ENCODE results near the gene TMEM178A.

Gene TMEM178A

GRCh38 chr2:39732482-39732881 lies 66.8 kb downstream of the TMEM178A start:
- Histone ChIP-seq H3K4me3 (ENCODE audit: insufficient read depth, low read depth, low read length, poor library complexity, severe bottlenecking) (no peak overlapping the region), H3K9me3 (ENCODE audit: control insufficient read depth, low read length) (no peaks in the 10 kb centered on the region), H3K4me1 (ENCODE audit: control insufficient read depth, insufficient read depth, low read length, poor library complexity, severe bottlenecking) (no peaks in the 10 kb centered on the region), H3K27ac (ENCODE audit: insufficient read depth, low read length, poor library complexity, severe bottlenecking) (no peak overlapping the region), H3K27me3 (replicated peaks; ENCODE audit: control insufficient read depth, insufficient read depth, low read length, poor library complexity, severe bottlenecking) (no peaks in the 10 kb centered on the region), H3K36me3 (ENCODE audit: control insufficient read depth, insufficient read depth, low read length) (peaks cover 5% of the 10 kb centered on the region)
- no peak for DNase-seq

- Histone ChIP-seq H3K4me3 (ENCODE audit: insufficient read depth, low read depth, low read length, poor library complexity, severe bottlenecking) (no peak overlapping the region), H3K27ac (ENCODE audit: insufficient read depth, low read length, poor library complexity, severe bottlenecking) (no peak overlapping the region), H3K27me3 (replicated peaks; ENCODE audit: control insufficient read depth, insufficient read depth, low read length, poor library complexity, severe bottlenecking) (no peaks in the 10 kb centered on the region), H3K4me1 (ENCODE audit: control insufficient read depth, insufficient read depth, low read length, poor library complexity, severe bottlenecking) (no peaks in the 10 kb centered on the region), H3K9me3 (ENCODE audit: control insufficient read depth, low read length) (no peaks in the 10 kb centered on the region), H3K36me3 (ENCODE audit: control insufficient read depth, insufficient read depth, low read length) (peaks cover 5% of the 10 kb centered on the region)
- DNase-seq, result no peak
Observed at GRCh38 chr2:39733070-39733674, 67.5 kb downstream of the TMEM178A start.

GRCh38 chr2:39734445-39734844 lies 68.7 kb downstream of the TMEM178A start:
- H3K27ac ChIP-seq (ENCODE audit: insufficient read depth, low read length, poor library complexity, severe bottlenecking), result no peak overlapping the region
- no peak for DNase-seq
- H3K9me3 ChIP-seq (ENCODE audit: control insufficient read depth, low read length), result no peaks in the 10 kb centered on the region
- peaks cover 10% of the 10 kb centered on the region for H3K36me3 ChIP-seq (ENCODE audit: control insufficient read depth, insufficient read depth, low read length)
- no peaks in the 10 kb centered on the region for H3K4me1 ChIP-seq (ENCODE audit: control insufficient read depth, insufficient read depth, low read length, poor library complexity, severe bottlenecking)
- H3K27me3 ChIP-seq (replicated peaks; ENCODE audit: control insufficient read depth, insufficient read depth, low read length, poor library complexity, severe bottlenecking), result no peaks in the 10 kb centered on the region
- H3K4me3 ChIP-seq (ENCODE audit: insufficient read depth, low read depth, low read length, poor library complexity, severe bottlenecking), result no peak overlapping the region

DNA sequence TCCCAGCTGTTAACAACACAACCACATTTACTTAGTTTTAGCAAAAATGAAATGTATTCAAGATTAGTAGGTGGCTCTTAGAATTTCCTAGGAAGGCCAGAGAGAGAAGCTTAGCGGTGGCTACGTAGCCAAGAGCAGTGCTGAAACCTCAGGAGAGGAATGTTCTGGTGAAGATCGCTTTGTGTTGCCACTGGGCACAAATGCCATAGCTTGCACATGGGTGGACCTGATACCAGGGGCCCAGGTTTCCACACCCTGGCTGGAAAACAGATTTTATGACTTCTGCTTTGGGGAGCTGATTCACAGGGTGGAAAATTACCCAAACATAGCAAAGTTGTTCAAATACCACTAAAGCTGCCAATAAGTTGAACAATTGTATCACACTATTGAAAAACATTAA lies 69.9 kb downstream of the TMEM178A start:
- DNase-seq, result no peak
- Histone ChIP-seq H3K27me3 (replicated peaks; ENCODE audit: control insufficient read depth, insufficient read depth, low read length, poor library complexity, severe bottlenecking) (no peaks in the 10 kb centered on the region), H3K9me3 (ENCODE audit: control insufficient read depth, low read length) (no peaks in the 10 kb centered on the region), H3K4me3 (ENCODE audit: insufficient read depth, low read depth, low read length, poor library complexity, severe bottlenecking) (no peak overlapping the region), H3K4me1 (ENCODE audit: control insufficient read depth, insufficient read depth, low read length, poor library complexity, severe bottlenecking) (no peaks in the 10 kb centered on the region), H3K36me3 (ENCODE audit: control insufficient read depth, insufficient read depth, low read length) (peaks cover 12% of the 10 kb centered on the region), H3K27ac (ENCODE audit: insufficient read depth, low read length, poor library complexity, severe bottlenecking) (no peak overlapping the region)

- no peaks in the 10 kb centered on the region for H3K4me1 ChIP-seq (ENCODE audit: control insufficient read depth, insufficient read depth, low read length, poor library complexity, severe bottlenecking)
- H3K36me3 ChIP-seq (ENCODE audit: control insufficient read depth, insufficient read depth, low read length), result peaks cover 12% of the 10 kb centered on the region
- no peaks in the 10 kb centered on the region for H3K9me3 ChIP-seq (ENCODE audit: control insufficient read depth, low read length)
- no peaks in the 10 kb centered on the region for H3K27me3 ChIP-seq (replicated peaks; ENCODE audit: control insufficient read depth, insufficient read depth, low read length, poor library complexity, severe bottlenecking)
- no peak overlapping the region for H3K27ac ChIP-seq (ENCODE audit: insufficient read depth, low read length, poor library complexity, severe bottlenecking)
- DNase-seq, result no peak
- H3K4me3 ChIP-seq (ENCODE audit: insufficient read depth, low read depth, low read length, poor library complexity, severe bottlenecking), result no peak overlapping the region
Observed at GRCh38 chr2:39736640-39737039, 70.9 kb downstream of the TMEM178A start.

DNA sequence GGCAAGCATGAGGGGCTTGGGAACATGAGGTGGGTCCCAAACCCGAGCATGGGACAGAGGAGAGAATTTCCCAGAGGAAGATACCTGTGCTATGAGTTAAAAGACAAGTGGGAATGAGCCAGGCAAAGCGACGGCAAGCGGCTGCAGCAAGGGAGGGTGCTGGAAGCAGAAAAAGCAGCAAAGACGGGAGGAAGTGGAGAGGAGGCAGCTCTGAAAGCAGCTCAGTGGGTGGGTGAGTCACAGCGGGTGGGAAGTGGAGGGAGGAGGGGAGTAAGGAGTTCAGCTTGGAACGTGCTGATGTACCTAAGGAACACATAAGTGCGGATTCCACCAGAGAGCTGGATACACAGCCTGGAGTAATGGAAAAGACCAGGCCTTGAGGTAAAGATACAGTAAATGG lies 71.9 kb downstream of the TMEM178A start:
- Histone ChIP-seq H3K27me3 (replicated peaks; ENCODE audit: control insufficient read depth, insufficient read depth, low read length, poor library complexity, severe bottlenecking) (no peaks in the 10 kb centered on the region), H3K4me3 (ENCODE audit: insufficient read depth, low read depth, low read length, poor library complexity, severe bottlenecking) (no peak overlapping the region), H3K9me3 (ENCODE audit: control insufficient read depth, low read length) (no peaks in the 10 kb centered on the region), H3K36me3 (ENCODE audit: control insufficient read depth, insufficient read depth, low read length) (peaks cover 18% of the 10 kb centered on the region), H3K27ac (ENCODE audit: insufficient read depth, low read length, poor library complexity, severe bottlenecking) (no peak overlapping the region), H3K4me1 (ENCODE audit: control insufficient read depth, insufficient read depth, low read length, poor library complexity, severe bottlenecking) (no peaks in the 10 kb centered on the region)
- no peak for DNase-seq

GRCh38 chr2:39738936-39739335 lies 73.2 kb downstream of the TMEM178A start:
- H3K36me3 ChIP-seq (ENCODE audit: control insufficient read depth, insufficient read depth, low read length), result peaks cover 23% of the 10 kb centered on the region

GRCh38 chr2:39739386-39739785 lies 73.7 kb downstream of the TMEM178A start:
- Histone ChIP-seq H3K36me3 (ENCODE audit: control insufficient read depth, insufficient read depth, low read length) (peaks cover 23% of the 10 kb centered on the region), H3K27ac (ENCODE audit: insufficient read depth, low read length, poor library complexity, severe bottlenecking) (no peak overlapping the region), H3K4me3 (ENCODE audit: insufficient read depth, low read depth, low read length, poor library complexity, severe bottlenecking) (no peak overlapping the region), H3K27me3 (replicated peaks; ENCODE audit: control insufficient read depth, insufficient read depth, low read length, poor library complexity, severe bottlenecking) (no peaks in the 10 kb centered on the region), H3K9me3 (ENCODE audit: control insufficient read depth, low read length) (no peaks in the 10 kb centered on the region), H3K4me1 (ENCODE audit: control insufficient read depth, insufficient read depth, low read length, poor library complexity, severe bottlenecking) (no peaks in the 10 kb centered on the region)
- DNase-seq, result no peak

More at GRCh38 chr2:39738936-39739335, 73.2 kb downstream of the TMEM178A start:
- Histone ChIP-seq H3K9me3 (ENCODE audit: control insufficient read depth, low read length) (no peaks in the 10 kb centered on the region), H3K4me1 (ENCODE audit: control insufficient read depth, insufficient read depth, low read length, poor library complexity, severe bottlenecking) (no peaks in the 10 kb centered on the region), H3K27ac (ENCODE audit: insufficient read depth, low read length, poor library complexity, severe bottlenecking) (no peak overlapping the region), H3K4me3 (ENCODE audit: insufficient read depth, low read depth, low read length, poor library complexity, severe bottlenecking) (no peak overlapping the region), H3K27me3 (replicated peaks; ENCODE audit: control insufficient read depth, insufficient read depth, low read length, poor library complexity, severe bottlenecking) (no peaks in the 10 kb centered on the region)
- DNase-seq, result no peak

DNA sequence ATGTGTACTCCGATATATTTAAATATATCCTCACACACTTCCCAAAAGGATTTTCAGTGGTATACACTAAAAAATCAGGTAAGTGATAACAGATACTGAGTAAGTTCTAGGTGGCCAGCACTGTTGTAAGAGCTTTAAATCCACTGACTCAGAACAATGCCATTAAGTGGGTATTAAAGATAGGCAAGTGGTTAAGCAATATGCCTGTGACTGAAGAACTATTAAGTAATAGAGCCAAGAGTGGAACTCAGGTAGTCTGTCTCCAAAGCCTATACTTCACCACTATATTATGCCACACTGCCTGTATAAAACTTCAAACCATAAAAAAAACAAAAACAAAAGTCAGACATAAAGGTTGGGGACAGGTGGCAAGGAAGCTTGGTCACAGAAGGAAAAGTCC lies 76.2 kb downstream of the TMEM178A start:
- H3K9me3 ChIP-seq (ENCODE audit: control insufficient read depth, low read length), result no peaks in the 10 kb centered on the region
- H3K36me3 ChIP-seq (ENCODE audit: control insufficient read depth, insufficient read depth, low read length), result peaks cover 22% of the 10 kb centered on the region
- H3K4me3 ChIP-seq (ENCODE audit: insufficient read depth, low read depth, low read length, poor library complexity, severe bottlenecking), result no peak overlapping the region
- H3K27ac ChIP-seq (ENCODE audit: insufficient read depth, low read length, poor library complexity, severe bottlenecking), result no peak overlapping the region
- no peak for DNase-seq
- no peaks in the 10 kb centered on the region for H3K4me1 ChIP-seq (ENCODE audit: control insufficient read depth, insufficient read depth, low read length, poor library complexity, severe bottlenecking)
- no peaks in the 10 kb centered on the region for H3K27me3 ChIP-seq (replicated peaks; ENCODE audit: control insufficient read depth, insufficient read depth, low read length, poor library complexity, severe bottlenecking)

DNA sequence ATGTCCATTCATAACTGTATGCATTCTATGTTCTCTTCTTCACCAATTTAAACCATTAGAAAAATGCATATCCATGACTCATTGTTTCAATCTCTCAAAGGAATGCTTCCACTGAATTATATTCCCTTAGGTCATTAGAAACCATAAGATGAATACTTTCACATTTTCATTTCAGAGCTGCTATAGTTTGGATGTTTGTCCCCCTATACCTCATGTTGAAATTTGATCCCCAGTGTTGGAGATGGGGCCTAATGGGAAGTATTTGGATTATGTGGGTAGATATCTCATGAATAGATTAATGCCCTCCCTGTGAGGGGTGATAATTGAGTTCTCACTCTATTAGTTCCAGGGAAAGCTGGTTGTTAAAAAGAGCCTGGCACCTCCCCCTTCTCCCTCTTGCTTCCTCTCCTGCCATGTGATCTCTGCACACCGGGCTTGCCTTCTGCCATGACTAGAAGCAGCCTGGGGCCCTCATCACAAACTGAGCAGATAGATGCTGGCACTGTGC lies 77.6 kb downstream of the TMEM178A start:
- H3K4me1 ChIP-seq (ENCODE audit: control insufficient read depth, insufficient read depth, low read length, poor library complexity, severe bottlenecking), result no peaks in the 10 kb centered on the region
- H3K4me3 ChIP-seq (ENCODE audit: insufficient read depth, low read depth, low read length, poor library complexity, severe bottlenecking), result no peak overlapping the region
- no peaks in the 10 kb centered on the region for H3K27me3 ChIP-seq (replicated peaks; ENCODE audit: control insufficient read depth, insufficient read depth, low read length, poor library complexity, severe bottlenecking)
- no peaks in the 10 kb centered on the region for H3K9me3 ChIP-seq (ENCODE audit: control insufficient read depth, low read length)
- peaks cover 21% of the 10 kb centered on the region for H3K36me3 ChIP-seq (ENCODE audit: control insufficient read depth, insufficient read depth, low read length)
- H3K27ac ChIP-seq (ENCODE audit: insufficient read depth, low read length, poor library complexity, severe bottlenecking), result no peak overlapping the region
- no peak for DNase-seq

All from effector memory CD4-positive, alpha-beta T cell (primary cell).